Colonic mucosa (tissue), 4 donors: Measurements from ENCODE around the gene RETSAT. TPM values are rescaled to one million over a fixed set of nuclear protein-coding genes. Genes with fewer than 3 reads are reported as not detected.
A peak's percentile ranks its signal among the peaks of the same experiment; 100 is the strongest.

Experiments
- DNase-seq: peaks from one replicate; pipeline ENCODE4 v3.0.0-alpha.2; 2020
- H3K27ac ChIP-seq: fragments of 200-600 bp; one replicate; pipeline ENCODE4 v1.8.0; 2021
- H3K27me3 ChIP-seq: fragments of 200-600 bp; one replicate; pipeline ENCODE4 v1.8.0; 2021
- H3K36me3 ChIP-seq: fragments of 200-600 bp; one replicate; pipeline ENCODE4 v1.8.0; 2021
- H3K4me1 ChIP-seq: fragments of 200-600 bp; one replicate; pipeline ENCODE4 v1.8.0; 2021; ENCODE audit warnings: mild to moderate bottlenecking
- H3K4me3 ChIP-seq: fragments of 200-600 bp; one replicate; pipeline ENCODE4 v1.8.0; 2021
- H3K9ac ChIP-seq, 2 donors: one replicate each; pipeline ENCODE4 v1.7.0; 2013; ENCODE audit warnings: control low read depth in 2 of 2, low read depth in 2 of 2, low read length in 2 of 2
- H3K9me3 ChIP-seq: fragments of 200-600 bp; one replicate; pipeline ENCODE4 v1.8.0; 2021
- CTCF ChIP-seq: fragments of 200-600 bp; IDR thresholded peaks from one replicate; pipeline ENCODE4 v1.8.0; 2022; ENCODE audit warnings: antibody characterized with exemption, mild to moderate bottlenecking
- intact Hi-C: fragments of 100-400 bp; cut with DNase I; formaldehyde crosslinking; loops from one replicate; pipeline ENCODE4 v1.14.1; 2022
- total RNA-seq, 2 donors: library from RNA; stranded (reverse); fragmentation: NEBNext Ultra II Directional in 1 of 2; extraction: Animal tissue kit (Norgen Biotek cat#: 25700) in 1 of 2; gene quantifications; one replicate each; pipeline ENCODE4 v1.2.1, GENCODE V29; 2021
- donor health status: healthy.
- donor health status: DM: no; HTN: no; CAD: no.
- donor health status: DM: no; HTN: no; CAD: no.

The RETSAT gene
- total RNA-seq, result 100 to 1,000 TPM; 145 to 190 TPM

DNA sequence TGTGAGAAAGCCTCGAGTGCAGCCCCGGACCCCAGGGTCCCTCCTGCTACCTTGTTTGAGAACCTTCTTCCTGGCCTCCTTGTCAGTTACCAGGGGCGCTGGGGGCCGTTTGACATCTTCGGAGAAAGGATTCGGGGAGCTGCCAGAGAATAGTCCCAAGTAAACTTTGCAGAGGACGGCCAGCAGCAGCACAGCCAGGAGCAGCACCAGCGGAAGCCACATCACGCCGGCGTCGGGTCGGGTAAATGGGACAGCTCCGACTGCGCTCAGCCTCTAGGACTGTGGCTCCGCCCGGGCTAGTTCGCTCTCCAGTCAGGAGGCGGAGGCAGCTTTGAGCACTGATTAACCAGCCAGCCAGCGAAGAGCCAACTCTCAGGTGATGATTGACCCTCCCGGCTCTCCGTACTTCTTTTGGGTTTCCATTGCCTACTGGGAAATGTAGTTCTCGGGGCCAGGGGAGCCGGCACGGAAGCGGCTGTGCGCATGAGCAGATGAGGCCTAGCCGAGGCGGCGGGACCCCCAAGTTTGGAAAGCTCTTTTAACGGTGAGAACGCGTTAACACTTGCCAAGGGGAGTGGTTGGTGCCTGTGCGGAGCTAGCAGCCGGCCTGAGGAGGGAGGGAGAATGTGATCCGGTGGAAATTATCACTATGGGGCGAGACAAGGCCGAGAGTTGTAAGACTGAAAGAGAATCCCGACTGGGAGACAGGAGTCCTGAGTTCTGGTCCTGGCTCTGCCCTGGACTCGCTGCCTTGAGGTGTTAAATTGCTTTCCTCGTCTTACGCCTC lies at the start of gene RETSAT, which contains the start of gene ELMOD3:
Gene RETSAT, minus strand, starts transcription at position 243 of the 787 bp plus-strand sequence. Its CDS starts 21 bp downstream, at position 222.
Gene ELMOD3, plus strand, starts transcription at position 484 of the 787 bp plus-strand sequence. CDS start 2,430 bp downstream, outside the sequence.
- DNase-seq, result peak; percentile 99
- intact Hi-C loops, result no loop called here
- Histone ChIP-seq H3K4me1 (peaks cover 4% of the 10 kb centered on the region), H3K27ac (peak within 1 kb of the TSS; percentile 94), H3K4me3 (peak within 1 kb of the TSS; percentile 94), H3K36me3 (no peaks in the 10 kb centered on the region), H3K27me3 (no peaks in the 10 kb centered on the region), H3K9me3 (no peaks in the 10 kb centered on the region), H3K9ac (peak within 1 kb of the TSS; percentile 89 to 99)
- no peak for TF ChIP-seq CTCF

- no peak for TF ChIP-seq CTCF
- Histone ChIP-seq H3K27ac (no peak overlapping the region), H3K36me3 (no peaks in the 10 kb centered on the region), H3K4me1 (no peaks in the 10 kb centered on the region), H3K9ac (no peak overlapping the region), H3K9me3 (no peaks in the 10 kb centered on the region), H3K4me3 (no peak overlapping the region), H3K27me3 (no peaks in the 10 kb centered on the region)
- intact Hi-C loops, result no loop called here
- DNase-seq, result no peak
Measured at GRCh38 chr2:85401844-85402243, 47.5 kb upstream of the RETSAT start.

- no peak overlapping the region for H3K4me3 ChIP-seq
- H3K9me3 ChIP-seq, result no peaks in the 10 kb centered on the region
- no peaks in the 10 kb centered on the region for H3K36me3 ChIP-seq
- intact Hi-C loops, result no loop called here
- no peaks in the 10 kb centered on the region for H3K27me3 ChIP-seq
- DNase-seq, result no peak
- no peak overlapping the region for H3K27ac ChIP-seq
- no peak overlapping the region for H3K9ac ChIP-seq
- TF ChIP-seq CTCF, result no peak
- H3K4me1 ChIP-seq, result no peaks in the 10 kb centered on the region
Measured at GRCh38 chr2:85401464-85401805, 47.1 kb upstream of the RETSAT start.

DNA sequence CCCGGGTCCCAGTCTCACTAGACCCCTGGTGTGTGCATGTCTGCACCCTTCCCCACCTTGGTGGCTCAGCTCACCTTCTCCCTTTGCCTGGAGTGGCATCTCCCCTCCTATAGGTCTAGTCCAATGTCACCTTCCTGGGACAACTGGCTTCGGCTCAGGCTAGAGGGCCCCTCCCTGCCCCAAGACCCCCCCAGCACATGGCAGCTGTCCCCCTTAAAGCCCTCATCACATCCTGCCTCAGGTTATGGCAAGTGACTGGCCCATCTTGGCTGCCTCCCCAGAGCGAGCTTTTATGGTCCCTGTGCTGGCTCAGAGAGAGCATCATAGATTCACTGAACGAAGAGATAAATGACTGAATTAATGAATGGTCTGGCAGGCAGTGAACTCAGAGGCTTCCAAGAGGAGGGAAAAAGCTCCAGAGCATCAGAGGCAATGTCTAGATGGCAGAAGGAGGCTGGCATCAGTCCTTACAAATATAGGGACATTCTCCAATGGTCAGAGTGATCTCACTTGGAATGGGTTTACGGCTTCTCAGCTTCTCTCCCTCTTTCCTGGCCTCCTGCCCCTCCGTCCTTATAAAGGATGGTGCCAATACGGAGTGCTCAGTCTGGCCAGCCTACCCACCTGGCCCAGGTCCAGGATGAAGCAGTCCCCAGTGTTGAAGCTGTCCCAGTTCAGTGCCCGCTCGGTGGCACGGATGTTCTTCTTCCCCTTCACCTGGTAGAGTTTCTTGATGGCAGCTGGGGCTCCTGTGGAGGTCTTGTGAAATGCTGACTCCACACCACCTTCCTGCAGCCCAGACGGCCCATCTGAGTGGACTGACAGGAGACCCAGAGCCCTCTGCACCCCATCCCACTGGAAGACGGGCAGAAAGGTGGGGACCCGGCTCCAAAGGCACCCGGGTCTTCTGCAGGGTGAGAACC lies 46.5 kb upstream of the RETSAT start:
- no peaks in the 10 kb centered on the region for H3K36me3 ChIP-seq
- DNase-seq, result no peak
- intact Hi-C loops, result no loop called here
- H3K27me3 ChIP-seq, result no peaks in the 10 kb centered on the region
- no peak overlapping the region for H3K9ac ChIP-seq
- TF ChIP-seq CTCF, result no peak
- no peak overlapping the region for H3K4me3 ChIP-seq
- no peaks in the 10 kb centered on the region for H3K9me3 ChIP-seq
- H3K27ac ChIP-seq, result no peak overlapping the region
- H3K4me1 ChIP-seq, result no peaks in the 10 kb centered on the region

DNA sequence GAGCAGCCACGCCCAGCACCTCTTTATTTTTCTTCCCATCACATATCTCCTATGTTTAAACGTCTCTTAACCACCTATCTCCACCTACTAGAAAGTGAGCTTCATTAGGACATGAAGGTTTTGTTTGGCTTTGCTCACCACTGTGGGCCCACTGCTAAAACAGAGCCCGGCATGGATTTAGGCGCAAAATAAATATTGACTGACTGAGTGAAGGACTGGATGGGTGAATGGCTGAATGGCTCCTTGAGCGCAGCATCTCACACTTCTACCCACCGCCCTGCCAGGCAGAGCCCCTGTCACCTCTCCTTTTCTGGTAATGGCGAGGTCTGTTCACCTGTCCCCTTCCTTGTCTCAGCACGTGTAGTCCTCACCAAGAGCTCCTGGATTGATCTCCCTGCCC lies 45.7 kb upstream of the RETSAT start:
- H3K36me3 ChIP-seq, result no peaks in the 10 kb centered on the region
- no peaks in the 10 kb centered on the region for H3K27me3 ChIP-seq
- no peaks in the 10 kb centered on the region for H3K4me1 ChIP-seq
- no peak overlapping the region for H3K4me3 ChIP-seq
- H3K9ac ChIP-seq, result no peak overlapping the region
- intact Hi-C loops, result no loop called here
- DNase-seq, result no peak
- H3K27ac ChIP-seq, result no peak overlapping the region
- TF ChIP-seq CTCF, result no peak
- H3K9me3 ChIP-seq, result no peaks in the 10 kb centered on the region
